WTC11 (cell line): ENCODE data around the gene TUNAR.

Experiments used
- JUN ChIP-seq: sonication (generic); formaldehyde crosslinking; IDR thresholded peaks from 2 replicates; pipeline ENCODE4 v1.8.0; 2023; ENCODE audit warnings: mild to moderate bottlenecking, missing genetic modification reagents
- ZNF121 ChIP-seq: sonication (generic); formaldehyde crosslinking; IDR thresholded peaks from 2 replicates; pipeline ENCODE4 v1.8.0; 2023; ENCODE audit warnings: missing genetic modification reagents
- TF ChIP-seq, protein P1 (sequence below): fragments of 200-600 bp; IDR thresholded peaks from 2 replicates; pipeline ENCODE4 v1.8.0; 2022; ENCODE audit warnings: antibody characterized with exemption

DNA sequence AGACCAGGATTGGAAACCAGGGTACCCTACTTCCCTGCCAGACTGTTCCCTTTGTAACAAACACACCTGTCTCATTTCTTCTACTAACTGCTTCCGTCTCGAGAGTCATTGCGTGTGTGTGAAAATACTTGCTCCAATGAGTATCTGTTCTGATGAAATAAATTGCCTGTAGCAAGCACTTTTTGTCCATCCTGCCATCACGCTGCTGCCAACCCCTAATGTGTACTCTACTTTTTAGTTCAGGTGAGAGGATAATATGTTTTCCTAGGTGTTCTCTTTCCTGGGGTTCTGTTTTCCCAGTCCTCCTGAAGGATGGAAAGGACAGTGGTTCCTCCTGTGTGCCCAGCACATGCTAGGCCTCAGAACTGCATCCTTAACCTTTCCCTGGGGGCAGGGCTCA is 1.0 kb downstream of the TUNAR start:
- TF ChIP-seq, protein P1, sequence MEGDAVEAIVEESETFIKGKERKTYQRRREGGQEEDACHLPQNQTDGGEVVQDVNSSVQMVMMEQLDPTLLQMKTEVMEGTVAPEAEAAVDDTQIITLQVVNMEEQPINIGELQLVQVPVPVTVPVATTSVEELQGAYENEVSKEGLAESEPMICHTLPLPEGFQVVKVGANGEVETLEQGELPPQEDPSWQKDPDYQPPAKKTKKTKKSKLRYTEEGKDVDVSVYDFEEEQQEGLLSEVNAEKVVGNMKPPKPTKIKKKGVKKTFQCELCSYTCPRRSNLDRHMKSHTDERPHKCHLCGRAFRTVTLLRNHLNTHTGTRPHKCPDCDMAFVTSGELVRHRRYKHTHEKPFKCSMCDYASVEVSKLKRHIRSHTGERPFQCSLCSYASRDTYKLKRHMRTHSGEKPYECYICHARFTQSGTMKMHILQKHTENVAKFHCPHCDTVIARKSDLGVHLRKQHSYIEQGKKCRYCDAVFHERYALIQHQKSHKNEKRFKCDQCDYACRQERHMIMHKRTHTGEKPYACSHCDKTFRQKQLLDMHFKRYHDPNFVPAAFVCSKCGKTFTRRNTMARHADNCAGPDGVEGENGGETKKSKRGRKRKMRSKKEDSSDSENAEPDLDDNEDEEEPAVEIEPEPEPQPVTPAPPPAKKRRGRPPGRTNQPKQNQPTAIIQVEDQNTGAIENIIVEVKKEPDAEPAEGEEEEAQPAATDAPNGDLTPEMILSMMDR: no peak
- TF ChIP-seq ZNF121 (CRISPR knock-in tag) (no peak), JUN (CRISPR knock-in tag) (no peak)
